GM18873 (cell line): ENCODE results near the gene CCDC112.
A peak's percentile ranks its signal among the peaks of the same experiment; 100 is the strongest.
"Not testable (repeated sequence)": the region's sequence is repeated elsewhere in the genome, so short reads cannot be mapped to it uniquely, and the experiment has no call there.

Experiments
- ATAC-seq: cut with Tn5 transposase; IDR thresholded peaks from one replicate; pipeline ENCODE4 v1.9.1; 2021; ENCODE audit warnings: mild to moderate bottlenecking, moderate library complexity, moderate number of reproducible peaks; ENCODE audit not compliant: unreplicated experiment, low FRiP score

CCDC112 gene, protein sequence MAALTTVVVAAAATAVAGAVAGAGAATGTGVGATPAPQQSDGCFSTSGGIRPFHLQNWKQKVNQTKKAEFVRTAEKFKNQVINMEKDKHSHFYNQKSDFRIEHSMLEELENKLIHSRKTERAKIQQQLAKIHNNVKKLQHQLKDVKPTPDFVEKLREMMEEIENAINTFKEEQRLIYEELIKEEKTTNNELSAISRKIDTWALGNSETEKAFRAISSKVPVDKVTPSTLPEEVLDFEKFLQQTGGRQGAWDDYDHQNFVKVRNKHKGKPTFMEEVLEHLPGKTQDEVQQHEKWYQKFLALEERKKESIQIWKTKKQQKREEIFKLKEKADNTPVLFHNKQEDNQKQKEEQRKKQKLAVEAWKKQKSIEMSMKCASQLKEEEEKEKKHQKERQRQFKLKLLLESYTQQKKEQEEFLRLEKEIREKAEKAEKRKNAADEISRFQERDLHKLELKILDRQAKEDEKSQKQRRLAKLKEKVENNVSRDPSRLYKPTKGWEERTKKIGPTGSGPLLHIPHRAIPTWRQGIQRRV

DNA sequence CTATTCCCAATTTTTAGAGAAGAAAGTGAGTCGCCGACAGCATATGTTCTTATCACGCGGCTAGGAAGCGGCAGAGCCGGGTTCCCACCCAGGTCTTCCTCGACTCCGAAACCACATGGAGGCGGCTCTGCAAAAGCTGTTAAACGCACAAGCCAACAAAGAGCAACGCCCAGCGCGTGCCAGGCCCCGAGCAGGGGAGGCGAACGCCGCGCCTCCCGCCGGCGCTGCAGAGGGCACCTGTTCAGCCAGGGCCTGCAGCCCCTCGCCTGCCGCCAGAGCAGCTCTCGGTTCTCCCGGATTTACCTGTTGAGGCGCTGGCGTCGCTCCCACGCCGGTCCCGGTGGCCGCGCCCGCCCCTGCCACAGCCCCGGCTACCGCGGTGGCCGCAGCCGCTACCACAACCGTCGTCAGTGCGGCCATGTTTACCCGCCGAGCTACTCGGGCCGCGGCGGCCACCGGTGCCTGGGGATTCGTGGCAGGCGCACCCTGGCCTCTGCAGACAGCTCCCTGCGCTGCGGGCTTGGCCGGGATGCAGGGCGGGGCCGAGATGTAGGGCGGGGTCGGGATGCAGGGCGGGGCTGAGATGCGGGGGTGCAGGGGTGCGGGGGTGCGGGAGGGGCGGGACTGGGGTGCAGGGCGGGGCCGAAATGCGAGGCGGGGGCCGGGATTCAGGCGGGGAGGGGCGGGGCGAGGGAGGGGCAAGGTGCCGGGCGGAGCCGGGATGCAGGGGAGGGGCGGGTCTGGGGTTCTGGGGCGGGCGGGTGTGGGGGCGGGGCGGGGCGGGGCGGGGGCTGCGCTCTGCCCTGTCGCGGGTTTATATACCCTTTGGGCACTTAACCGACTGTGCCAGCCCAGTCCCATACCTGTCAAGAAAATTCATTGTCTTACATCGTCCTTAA is at the start of gene CCDC112:
Gene CCDC112, minus strand, starts transcription at position 531 of the 899 bp plus-strand sequence. Its CDS starts 111 bp downstream, at position 420.
- ATAC-seq: peak; percentile 75

GRCh38 chr5:115345344-115345743 is 48.9 kb upstream of the CCDC112 start:
- no peak for ATAC-seq

- no peak for ATAC-seq
Observed at GRCh38 chr5:115343855-115344254, 47.4 kb upstream of the CCDC112 start.

GRCh38 chr5:115342590-115343377 is 46.3 kb upstream of the CCDC112 start:
- ATAC-seq: no peak

GRCh38 chr5:115341745-115342144 is 45.3 kb upstream of the CCDC112 start:
- ATAC-seq: no peak

DNA sequence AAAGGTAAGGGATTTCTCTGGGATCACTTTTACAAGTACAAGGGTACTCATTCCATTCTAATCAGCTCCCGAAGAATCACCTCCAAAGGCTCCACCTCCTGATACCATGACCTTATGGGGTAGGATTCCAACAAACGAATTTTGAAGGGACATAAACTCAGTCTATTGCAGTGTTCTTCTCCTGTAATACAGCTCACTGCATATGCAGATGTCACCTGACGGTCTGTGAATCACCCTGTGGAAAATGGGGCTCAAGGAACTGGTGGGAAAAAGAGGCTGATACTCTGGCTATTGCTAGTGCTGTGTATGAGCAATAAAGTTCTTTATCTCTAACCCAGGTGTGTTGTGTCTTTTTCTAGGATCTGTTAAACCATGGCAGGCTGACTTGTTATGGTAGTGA is 42.4 kb upstream of the CCDC112 start:
- no peak for ATAC-seq

- ATAC-seq: no peak
Observed at GRCh38 chr5:115337882-115338281, 41.4 kb upstream of the CCDC112 start.

DNA sequence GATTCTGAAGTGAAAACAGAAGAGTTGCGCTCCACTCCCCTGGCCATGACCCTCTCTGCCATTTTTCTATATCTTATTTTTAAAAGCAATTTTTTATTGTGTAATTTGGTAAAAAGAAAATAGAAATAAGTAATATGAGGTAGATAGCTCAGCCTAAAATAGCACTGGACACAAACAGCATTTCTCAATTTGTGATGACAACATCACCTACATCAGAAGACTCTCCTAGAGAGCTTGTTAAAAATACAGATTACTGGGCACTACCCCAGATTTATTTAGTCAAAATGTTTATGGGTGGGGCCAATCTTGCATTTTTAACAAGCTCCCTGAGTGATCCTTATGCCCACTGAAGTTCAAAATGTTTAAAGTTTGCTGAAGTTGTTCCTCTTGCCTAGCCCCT is 40.5 kb upstream of the CCDC112 start:
- ATAC-seq: no peak

DNA sequence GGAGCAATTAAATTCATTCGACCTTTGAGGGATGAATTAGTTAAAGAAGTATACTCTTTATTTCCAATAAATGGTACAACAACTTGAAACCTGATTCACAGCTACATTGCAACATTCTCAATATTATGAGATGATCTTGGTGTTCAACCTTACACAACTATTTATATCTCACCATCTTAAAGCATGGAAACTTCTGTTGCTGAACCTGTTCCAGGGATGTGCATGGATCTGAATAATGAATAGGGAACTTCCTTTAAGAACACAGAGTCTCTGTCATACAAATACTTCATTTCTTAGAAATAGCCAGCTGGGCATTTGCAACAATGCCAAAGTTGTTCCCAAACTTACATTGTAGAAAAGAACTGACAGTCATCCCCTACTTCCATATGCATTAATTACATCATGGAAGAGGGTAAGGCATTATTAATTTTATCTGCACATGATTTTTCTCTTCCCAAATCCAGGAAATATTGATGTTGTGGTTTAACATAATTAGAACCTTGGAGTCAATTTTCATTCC is 39.8 kb upstream of the CCDC112 start:
- ATAC-seq: no peak

GRCh38 chr5:115335301-115335700 is 38.8 kb upstream of the CCDC112 start:
- ATAC-seq: no peak

DNA sequence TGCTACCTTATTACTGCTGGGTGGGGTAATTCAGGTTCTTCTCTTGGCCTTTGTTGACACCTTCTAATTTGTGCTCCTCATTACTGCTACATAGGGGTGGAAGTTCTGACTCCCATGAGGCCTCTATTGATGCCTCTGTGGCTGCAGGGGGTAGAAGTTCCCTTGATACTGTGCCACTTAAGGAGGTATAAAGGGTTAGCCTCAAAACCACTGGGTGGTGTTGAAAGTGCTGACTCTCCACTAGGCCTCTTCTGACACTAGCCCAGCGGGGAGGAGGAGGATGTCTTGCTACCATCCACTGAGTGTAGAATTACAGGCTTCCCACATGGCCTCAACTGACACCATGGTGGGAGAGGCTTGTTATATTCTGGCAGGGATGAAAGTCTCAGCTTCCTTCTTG is 36.7 kb upstream of the CCDC112 start:
- ATAC-seq: no peak

DNA sequence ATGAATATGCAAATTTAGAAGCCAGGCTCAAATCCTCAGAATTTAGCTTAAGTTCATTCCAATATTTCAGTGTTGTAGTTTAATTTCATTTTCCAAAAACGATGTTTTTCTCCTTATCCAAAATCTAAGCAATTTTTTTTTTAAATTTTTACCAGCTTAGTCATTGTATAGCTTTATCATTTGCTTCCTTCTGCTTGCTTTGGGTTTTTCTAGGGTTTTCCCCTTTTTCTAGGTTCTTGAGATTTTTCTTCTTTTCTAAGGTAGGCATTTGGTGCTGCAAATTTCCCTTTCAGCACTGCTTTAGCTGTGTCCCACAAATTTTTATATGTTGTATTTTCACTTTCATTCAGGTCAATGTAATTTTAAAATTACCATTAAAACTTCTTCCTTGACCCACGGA is 34.4 kb upstream of the CCDC112 start:
- no peak for ATAC-seq

- no peak for ATAC-seq
Observed at GRCh38 chr5:115329475-115329874, 33.0 kb upstream of the CCDC112 start.

DNA sequence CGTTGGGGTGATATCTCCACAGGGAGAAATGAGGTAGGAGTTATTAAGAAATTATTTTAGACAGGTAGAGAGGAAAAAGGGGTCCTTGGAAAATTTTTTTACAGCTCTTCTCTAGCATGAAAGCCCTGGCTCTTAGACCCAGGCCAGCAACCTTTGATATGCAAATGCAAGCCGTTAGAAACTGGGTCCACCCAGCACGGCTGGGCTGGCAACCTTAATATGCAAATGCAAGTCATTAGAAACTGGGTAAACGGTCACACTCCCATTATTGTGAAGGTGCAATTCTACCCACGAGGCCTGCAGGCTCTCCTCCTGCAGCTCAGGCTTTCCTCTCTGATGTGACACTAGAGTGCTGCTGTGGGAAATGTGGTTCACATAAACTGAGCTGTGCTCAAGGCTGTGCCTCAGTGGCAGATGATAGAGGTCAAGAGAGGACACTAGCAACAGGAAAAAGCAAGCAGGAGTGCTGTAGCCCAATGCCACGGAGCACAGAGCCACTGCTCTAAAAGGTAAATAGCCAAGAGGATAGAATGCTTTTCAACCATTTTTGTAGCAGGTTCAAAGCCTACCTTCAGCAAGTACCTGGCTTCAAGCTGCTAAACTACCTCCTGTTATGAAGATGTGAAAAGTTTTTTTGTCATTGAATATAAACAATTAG is 32.3 kb upstream of the CCDC112 start:
- ATAC-seq: not testable (repeated sequence)

DNA sequence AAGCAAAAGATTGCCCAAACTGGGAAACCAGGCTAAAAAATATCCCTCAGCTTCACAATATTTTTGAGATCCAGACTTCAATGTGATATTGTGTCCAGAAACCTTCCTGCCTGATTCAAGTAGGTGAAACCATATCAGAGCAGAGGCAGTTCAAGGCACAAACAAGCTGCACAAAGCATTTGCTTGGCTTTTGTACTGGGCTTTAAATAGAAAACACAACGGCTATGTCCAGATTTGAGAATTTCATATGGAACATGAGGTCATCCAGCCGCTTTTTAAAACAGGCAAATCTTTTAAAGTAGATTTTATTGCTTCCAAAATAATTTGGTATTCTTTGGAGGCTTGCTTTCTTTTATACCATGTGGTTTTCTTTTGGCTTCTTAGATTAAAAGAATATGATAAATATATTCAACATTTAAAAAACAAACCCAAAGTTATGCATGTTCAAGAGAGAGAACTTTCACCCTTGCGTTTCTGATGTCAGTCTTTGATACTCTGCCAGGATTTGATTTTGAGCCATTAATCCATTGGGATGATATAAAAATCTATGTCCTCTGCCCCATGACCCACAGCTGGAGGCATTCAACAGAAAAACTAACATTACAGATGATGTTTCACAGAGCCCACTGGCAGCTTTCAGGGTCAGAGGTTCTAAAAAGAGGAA is 29.0 kb upstream of the CCDC112 start:
- ATAC-seq: no peak

DNA sequence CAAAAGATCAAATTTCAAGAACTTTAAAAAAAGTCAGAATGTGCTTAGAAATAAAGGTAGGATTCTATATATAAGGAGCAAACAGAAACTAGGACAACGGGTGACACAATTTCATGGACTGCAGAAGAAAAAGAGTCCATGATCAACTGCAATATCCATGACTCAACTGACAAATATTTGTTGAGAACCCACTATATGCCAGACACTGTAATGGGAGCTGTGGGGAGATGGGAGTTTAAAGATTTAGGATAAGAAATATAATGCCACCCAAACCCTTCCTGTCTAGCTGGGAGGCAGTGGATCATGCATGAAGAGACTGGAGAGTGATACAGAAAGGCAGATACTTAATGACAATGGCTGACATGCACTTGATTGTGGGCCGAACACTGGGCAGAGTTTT is 27.6 kb upstream of the CCDC112 start:
- ATAC-seq: no peak

DNA sequence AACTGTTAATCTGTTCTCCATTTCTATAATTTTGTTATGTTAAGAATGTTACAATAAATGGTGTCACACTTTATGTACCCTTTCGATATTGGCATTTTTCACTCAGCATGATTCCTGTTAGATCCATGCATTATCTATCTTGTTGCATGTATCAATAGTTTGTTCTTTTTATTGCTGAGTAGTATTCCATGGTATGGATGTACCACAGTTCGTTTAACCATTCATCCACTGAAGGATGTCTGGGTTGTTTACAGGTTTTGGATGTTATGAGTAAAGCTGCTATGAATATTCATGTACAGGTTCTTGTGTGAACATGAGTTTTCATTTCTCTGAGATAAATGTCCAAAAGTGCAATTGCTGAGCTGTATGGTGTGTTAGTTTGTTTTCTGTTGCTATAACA is 26.3 kb upstream of the CCDC112 start:
- no peak for ATAC-seq

DNA sequence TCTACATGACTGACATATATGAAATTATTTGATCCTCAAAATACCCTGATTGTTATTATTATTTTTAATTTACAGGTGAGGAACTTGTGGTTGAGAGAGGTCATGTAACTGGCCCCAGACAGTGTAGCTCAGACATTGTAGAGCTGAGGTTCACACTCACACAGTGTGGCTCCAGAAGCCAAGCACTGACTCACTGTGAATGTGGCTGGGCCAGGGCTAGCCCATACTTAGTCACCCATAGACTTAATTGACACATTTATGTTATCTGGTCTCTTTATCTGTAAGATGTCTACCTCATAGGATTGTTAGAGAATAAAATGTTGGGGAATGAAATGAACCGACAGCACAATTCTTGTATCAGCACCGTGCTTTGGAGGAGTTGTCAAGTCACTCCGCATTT is 24.9 kb upstream of the CCDC112 start:
- ATAC-seq: no peak

DNA sequence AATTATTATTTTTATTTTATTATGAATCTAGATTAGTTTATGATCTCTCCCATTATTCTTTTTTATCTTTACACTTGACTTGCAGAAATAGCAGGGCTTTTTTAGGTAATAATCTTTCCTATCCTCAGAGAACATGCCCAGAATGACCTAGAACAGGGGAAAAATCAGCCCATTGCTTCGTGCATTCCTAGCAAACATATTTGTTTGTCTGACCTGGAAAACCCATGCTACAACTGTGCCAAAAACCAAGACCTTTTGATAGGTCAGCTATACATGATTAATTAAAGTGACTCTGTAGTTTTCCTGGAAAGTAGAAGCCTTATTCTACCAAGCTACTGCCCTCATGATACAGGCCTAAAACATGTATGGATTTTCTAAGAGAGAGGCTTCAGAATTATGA is 24.1 kb upstream of the CCDC112 start:
- ATAC-seq: no peak
